GM12878 (cell line): ENCODE results near the gene DPF3.

Experiments
- ATF3 ChIP-seq: IDR thresholded peaks from 2 replicates; pipeline ENCODE4 v1.6.1; 2011; ENCODE audit warnings: low read depth, mild to moderate bottlenecking, low read length, moderate library complexity, borderline replicate concordance; ENCODE audit errors: extremely low read depth
- CHD1 ChIP-seq: IDR thresholded peaks from 2 replicates; pipeline ENCODE4 v1.6.1; 2012; ENCODE audit warnings: low read depth, low read length, improper control_type of control experiment
- CTCF ChIP-seq, 3 experiments: IDR thresholded peaks in 2 of 3; conservative IDR thresholded peaks in 1 of 3; 2 replicates each; pipeline ENCODE4 v1.5.1; 2011; ENCODE audit warnings: low read depth in 3 of 3, low read length in 3 of 3, mild to moderate bottlenecking in 3 of 3, control low read depth in 2 of 3, moderate library complexity in 2 of 3, inconsistent platforms in 1 of 3, mixed read lengths in 1 of 3; ENCODE audit not compliant: control insufficient read depth in 2 of 3, insufficient read depth in 1 of 3; ENCODE audit errors: extremely low read depth in 1 of 3
- HCFC1 ChIP-seq: fragments of 150-350 bp; IDR thresholded peaks from 2 replicates; pipeline ENCODE4 v1.6.1; 2014; ENCODE audit warnings: low read length
- HDAC6 ChIP-seq: fragments of 200-600 bp; sonication (generic); IDR thresholded peaks from one replicate; pipeline ENCODE4 v1.8.0; 2017; ENCODE audit warnings: antibody characterized with exemption; ENCODE audit not compliant: unreplicated experiment
- IKZF2 ChIP-seq, 2 experiments: fragments of 450-650 bp; IDR thresholded peaks; 2 replicates each; pipeline ENCODE4 v1.6.1; 2017; ENCODE audit warnings: mild to moderate bottlenecking in 2 of 2, moderate library complexity in 2 of 2
- IRF4 ChIP-seq: IDR thresholded peaks from 2 replicates; pipeline ENCODE4 v1.6.1; 2011; ENCODE audit warnings: low read depth, low read length
- KAT2A ChIP-seq: conservative IDR thresholded peaks from 2 replicates; pipeline ENCODE4 v1.6.1; 2011; ENCODE audit warnings: low read depth, low read length; ENCODE audit not compliant: control insufficient read depth
- POLR2A ChIP-seq: IDR thresholded peaks from 2 replicates; pipeline ENCODE4 v1.6.1; 2011; ENCODE audit warnings: low read depth, mild to moderate bottlenecking, low read length
- POLR2AphosphoS5 ChIP-seq: IDR thresholded peaks from 2 replicates; pipeline ENCODE4 v1.6.1; 2011; ENCODE audit warnings: mild to moderate bottlenecking, low read length, inconsistent platforms
- RELA ChIP-seq: fragments of 450-650 bp; IDR thresholded peaks from 2 replicates; pipeline ENCODE4 v1.8.0; 2014; ENCODE audit warnings: borderline replicate concordance; ENCODE audit not compliant: partially characterized antibody
- USF1 ChIP-seq: IDR thresholded peaks from 2 replicates; pipeline ENCODE4 v1.6.1; 2011; ENCODE audit warnings: borderline replicate concordance, low read depth, mild to moderate bottlenecking, moderate library complexity, mixed read lengths, low read length; ENCODE audit not compliant: insufficient read depth; ENCODE audit errors: extremely low read length
- ZNF24 ChIP-seq: fragments of 450-650 bp; IDR thresholded peaks from 2 replicates; pipeline ENCODE4 v1.6.1; 2017; ENCODE audit warnings: antibody characterized with exemption, mild to moderate bottlenecking

- no peak for TF ChIP-seq ZNF24
- TF ChIP-seq POLR2A, result no peak
- no peak for TF ChIP-seq HCFC1
- no peak for TF ChIP-seq CHD1
- TF ChIP-seq CTCF (IDR thresholded peaks at IDR 0.05 in 2 of 3, conservative IDR thresholded peaks at IDR 0.05 in 1 of 3; ENCODE audit: control insufficient read depth in 2 of 3, extremely low read depth in 1 of 3, insufficient read depth in 1 of 3, low read depth in 3 of 3, low read length in 3 of 3), result no peak
- no peak for TF ChIP-seq RELA
- no peak for TF ChIP-seq USF1
- no peak for TF ChIP-seq IKZF2 (IDR thresholded peaks at IDR 0.05)
- TF ChIP-seq HDAC6, result no peak
- no peak for TF ChIP-seq ATF3
- TF ChIP-seq IRF4, result no peak
- no peak for TF ChIP-seq KAT2A
- no peak for TF ChIP-seq POLR2AphosphoS5
Measured at GRCh38 chr14:72833174-72833573, 60.7 kb downstream of the DPF3 start.
